NCI-H1417 treated with DMSO at 0.1 percent for 48 hours (cell line): ENCODE results near the gene SPINT3.

Experiments
- DNase-seq: peaks from one replicate; lab custom pipeline; 2025; lab: John Stamatoyannopoulos, UW

The SPINT3 gene, protein sequence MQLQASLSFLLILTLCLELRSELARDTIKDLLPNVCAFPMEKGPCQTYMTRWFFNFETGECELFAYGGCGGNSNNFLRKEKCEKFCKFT

DNA sequence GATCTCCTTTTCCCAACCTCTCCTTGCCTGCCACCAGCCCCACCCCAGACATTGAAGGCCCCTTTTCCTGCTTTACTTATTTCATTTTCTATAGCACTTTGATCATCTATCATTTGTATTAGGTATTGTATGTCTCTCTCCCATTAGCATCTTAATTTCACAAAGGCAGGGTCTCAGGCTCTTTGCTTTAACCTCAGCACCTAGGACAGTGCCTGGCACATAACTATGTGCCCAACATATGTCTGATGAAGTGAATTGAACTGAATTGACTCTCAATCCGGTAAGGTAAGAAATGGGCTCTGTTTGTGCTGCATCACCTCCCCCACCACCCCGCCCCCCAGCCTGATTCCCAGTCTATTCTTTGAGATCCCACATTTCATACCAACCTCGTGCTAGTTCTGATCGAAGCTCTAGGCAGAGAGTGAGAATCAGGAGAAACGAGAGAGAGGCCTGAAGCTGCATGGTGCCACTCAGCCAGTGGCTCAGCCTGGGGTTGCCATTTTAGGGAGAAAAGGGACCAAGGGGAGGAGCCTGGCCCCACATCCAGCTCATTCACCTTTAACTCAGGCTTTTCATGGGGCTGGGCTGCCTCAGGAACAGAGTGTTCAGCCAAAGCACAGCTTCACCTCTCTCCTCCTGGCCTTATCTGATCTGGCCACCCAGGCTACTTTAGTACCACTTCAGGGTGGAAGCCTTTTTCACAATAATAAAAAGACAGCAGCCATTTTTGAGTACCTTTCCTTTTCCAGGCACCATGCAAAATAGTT lies at the start of gene SPINT3:
Gene SPINT3, minus strand, starts transcription at position 476 of the 767 bp plus-strand sequence. Its CDS starts 14 bp downstream, at position 462.
- no peak for DNase-seq

DNA sequence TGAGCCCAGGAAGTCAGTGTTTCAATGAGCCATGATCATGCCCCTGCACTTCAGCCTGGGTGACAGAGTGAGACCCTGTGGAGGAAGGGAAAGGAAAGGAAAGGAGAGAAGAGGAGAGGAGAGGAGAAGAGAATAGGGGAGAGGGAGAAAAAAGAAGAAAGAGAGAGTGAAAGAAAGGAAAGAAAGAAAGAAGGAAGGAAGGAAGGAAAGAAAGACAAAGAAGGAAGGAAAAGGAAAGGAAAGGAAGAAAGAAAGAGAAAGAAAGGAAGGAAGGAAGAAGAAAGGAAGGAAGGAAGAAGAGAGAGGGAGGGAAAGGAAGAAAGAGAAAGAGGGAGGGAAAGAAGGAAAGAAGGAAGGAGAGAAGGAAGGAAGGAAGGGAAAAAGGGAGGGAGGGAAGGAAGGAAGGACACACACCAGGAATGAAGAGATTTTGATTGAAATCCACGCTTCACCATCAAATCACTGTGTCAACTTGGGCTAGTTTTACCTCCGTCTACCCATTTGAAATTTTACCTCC lies 49.4 kb upstream of the SPINT3 start:
- no peak for DNase-seq

- DNase-seq: no peak
Measured at GRCh38 chr20:45555198-45555597, 39.8 kb upstream of the SPINT3 start.

DNA sequence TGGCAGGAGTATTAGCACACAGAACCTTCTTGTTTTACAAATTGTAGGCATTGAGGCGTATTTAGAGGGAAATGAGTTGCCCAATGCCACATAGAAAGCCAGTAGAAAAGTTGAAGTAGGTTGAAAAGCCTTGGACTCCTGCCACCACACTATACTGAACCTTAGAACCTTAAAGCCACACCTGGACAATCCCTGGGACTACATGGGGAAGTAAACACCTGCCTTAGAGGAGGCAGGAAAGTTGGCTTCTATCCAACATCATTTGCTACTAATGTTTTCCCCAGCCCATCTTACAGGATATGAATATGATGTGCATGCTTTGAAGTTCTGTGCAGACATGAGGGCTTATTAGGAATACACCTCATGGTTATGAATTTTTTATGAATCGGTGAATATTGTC lies 37.0 kb upstream of the SPINT3 start:
- no peak for DNase-seq

DNA sequence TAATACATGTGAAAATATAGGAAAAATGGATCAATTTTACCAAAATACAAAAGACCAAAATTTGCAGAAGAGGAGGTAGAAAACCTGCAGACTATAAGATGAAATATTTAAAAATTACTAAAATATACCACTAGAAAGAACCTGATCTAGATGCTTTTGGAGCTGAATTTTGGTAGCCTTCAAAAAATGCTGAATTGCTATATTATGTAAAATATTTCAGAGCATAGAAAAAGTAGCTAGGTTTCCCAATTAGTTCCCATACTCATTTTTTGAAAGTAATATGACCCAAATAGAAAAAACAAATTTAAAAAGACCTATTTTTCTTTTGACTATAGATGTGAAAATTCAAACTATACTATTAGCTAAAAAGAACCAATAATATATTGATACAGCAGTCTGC lies 35.3 kb upstream of the SPINT3 start:
- DNase-seq: no peak

DNA sequence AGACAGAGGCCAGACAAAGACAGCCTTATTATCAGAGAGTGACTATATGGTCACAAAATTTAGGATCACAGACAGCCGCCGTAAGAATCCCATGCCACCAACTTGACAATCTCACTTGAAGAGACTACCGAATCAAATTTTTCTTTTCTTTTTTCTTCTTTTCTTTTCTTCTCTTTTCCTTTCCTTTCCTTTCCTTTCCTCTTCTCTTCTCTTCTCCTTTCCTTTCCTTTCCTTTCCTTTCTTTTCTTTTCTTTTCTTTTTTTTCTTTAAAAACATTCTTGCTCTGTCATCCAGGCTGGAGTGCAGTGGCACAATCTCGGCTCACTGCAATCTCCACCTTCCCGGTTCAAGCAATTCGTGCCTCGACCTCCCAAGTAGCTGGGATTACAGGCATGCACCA lies 33.0 kb upstream of the SPINT3 start:
- DNase-seq: no peak

- DNase-seq: no peak
Measured at GRCh38 chr20:45547206-45547770, 31.9 kb upstream of the SPINT3 start, which contains the start of gene EPPIN. TSS of gene EPPIN (minus strand) at chr20:45547401. CDS start at chr20:45547357, 44 bp downstream.

DNA sequence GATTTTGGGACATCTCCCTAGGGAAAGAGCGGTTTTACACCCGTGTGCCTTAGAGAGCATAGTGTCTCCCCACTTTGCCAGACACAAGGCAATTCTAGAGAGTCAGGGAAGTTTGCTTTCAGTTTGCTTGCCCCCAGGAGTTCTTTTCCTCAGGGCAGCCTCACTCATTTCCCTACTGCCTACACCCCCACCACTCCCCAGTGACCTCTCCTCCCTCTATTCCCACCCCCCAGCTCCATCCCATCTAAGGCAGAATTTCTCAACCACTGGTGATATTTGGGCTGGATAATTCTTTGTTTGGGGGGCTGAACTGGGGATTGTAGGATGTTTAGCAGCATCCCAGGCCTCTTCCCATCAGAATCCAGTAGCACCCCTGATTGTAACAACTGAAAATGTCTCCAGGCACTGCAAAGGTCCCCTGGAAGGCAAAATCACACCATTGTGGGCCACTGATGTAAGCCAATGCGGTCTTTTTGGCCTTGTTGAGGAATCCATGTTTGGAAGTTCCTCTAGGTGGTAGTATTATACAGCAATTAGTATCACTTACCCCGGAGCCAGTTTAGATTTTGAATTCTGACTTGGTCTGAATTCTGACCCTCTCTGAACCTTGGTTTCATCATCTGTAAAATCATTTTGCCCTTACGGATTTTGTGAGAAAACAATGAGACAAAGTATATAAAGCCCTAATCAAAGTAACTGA lies 30.5 kb upstream of the SPINT3 start:
- DNase-seq: no peak

GRCh38 chr20:45545351-45545750 lies 29.9 kb upstream of the SPINT3 start:
- DNase-seq: no peak

DNA sequence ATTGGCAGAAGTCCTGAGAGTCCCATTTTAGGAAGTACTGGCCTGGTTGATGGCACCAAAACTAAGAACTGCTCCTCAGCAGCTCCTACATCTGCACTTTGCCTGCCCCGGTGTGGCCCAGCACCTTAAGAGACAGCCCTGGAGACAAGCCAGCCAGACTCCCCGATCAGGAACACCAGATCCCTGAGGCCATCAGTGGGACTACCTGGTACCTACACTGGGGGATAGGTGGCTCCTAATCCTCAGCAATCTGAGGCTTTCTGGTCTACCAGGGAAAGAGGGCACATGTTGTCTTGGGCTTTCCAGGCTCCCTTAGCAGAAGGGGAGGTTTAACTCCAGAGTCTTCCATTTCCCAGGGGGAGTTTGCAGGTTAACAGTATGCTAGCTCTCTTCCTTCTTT lies 24.0 kb upstream of the SPINT3 start, which contains the start of gene WFDC6:
Gene WFDC6, minus strand, starts transcription at position 101 of the 400 bp plus-strand sequence. Its CDS starts 75 bp downstream, at position 26.
- DNase-seq: no peak

- no peak for DNase-seq
Measured at GRCh38 chr20:45538209-45538799, 22.9 kb upstream of the SPINT3 start.

GRCh38 chr20:45527294-45527693 lies 11.9 kb upstream of the SPINT3 start:
- DNase-seq: no peak

DNA sequence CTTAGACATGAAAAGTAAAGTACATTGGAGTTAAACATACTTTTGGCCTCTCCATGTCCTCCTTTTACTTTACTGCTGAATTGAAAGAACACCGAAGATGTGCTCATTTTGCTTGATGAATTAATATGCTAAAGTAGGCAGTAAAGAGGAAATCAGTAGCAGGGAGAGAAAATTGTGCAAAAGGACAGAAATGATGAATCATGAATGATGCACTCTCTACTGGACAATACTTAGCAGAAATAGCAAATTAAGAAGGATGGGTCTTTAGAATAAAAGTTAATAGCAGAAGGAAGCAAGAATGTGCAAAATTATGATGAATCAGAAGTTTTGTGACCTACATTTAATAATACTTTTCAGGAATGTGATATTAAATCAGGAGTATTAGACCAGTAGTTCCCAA lies 8.4 kb upstream of the SPINT3 start:
- no peak for DNase-seq

- no peak for DNase-seq
Measured at GRCh38 chr20:45518282-45518681, 2.9 kb upstream of the SPINT3 start.

GRCh38 chr20:45510242-45510862 lies 5.1 kb downstream of the SPINT3 start:
- DNase-seq: no peak

GRCh38 chr20:45509091-45509490 lies 6.3 kb downstream of the SPINT3 start:
- no peak for DNase-seq

DNA sequence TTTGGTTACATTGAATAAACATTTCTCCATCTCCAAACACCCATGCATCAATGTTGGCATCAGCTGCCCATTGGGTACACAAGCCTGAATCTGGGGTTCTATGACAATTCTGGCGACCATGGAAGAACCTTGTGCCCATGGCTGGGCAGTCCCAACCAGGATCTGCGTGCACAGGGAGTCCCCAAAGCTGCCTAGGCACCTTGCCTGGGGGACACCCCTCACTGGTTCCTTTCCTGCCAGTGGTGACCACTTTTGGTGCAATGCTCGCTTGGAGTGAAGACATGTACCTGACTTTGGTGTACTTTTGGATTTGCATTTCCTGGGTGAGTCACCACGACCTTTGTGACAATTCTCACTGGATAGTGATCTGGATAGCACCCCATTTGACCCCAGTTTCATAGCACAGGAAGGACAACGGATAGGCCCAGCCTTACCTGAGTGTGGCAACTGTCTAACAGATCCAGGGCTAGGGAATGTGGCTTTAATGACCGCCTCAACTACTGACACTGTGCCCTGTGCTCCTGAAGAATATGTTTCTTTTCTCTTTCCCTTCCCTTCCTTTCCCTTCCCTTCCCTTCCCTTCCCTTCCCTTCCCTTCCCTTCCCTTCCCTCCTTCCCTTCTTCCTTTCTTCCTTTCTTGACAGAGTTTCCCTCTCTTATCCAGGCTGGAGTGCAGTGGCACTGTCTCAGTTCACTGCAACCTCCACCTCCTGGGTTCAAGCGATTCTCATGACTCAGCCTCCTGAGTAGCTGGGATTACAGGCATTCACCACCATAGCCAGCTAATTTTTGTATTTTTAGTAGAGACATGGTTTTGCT lies 7.1 kb downstream of the SPINT3 start:
- DNase-seq: no peak

- DNase-seq: no peak
Measured at GRCh38 chr20:45507011-45507820, 8.2 kb downstream of the SPINT3 start.

DNA sequence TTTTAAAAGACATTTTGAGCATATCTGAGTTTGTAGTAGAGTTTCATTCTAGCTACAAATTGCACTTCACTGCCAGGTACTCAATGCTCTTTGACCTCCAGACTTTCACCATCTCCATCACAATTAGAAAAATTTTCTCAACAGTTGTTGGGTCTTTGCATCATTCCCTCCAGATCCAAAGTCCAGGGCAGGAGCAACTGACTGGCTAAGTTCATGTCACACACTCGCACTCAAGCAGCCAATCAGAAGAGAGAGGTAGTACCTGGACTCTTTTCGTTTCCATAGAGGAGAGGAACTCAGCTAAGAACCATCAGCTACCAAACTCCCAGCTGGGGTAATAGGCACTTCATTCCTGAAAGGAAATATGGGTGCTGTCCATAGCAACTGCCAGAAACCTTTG lies 9.0 kb downstream of the SPINT3 start:
- no peak for DNase-seq

DNA sequence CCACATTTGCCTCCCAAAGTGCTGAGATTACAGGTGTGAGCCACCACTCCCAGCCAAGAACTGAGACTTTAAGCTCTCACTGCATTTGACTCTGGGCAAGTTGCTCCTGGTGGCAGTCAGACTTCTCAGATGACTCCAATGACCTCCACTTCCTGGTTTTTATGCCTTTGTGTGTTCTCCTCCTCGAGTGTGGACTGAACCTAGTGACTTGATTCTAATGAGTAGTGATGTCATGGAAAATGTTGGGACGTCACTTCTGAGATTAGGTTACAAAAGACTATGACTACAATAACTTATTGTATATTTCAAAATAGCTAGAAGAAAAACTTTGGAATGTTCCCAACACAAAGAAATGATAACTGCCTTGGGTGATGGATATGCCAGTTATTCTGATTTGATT lies 12.0 kb downstream of the SPINT3 start:
- DNase-seq: no peak
